HepG2 (cell line): ENCODE data around the gene GALR2. TPM values are rescaled to one million over a fixed set of nuclear protein-coding genes. Genes with fewer than 3 reads are reported as not detected.

ENCODE experiments used
- AGO1 ChIP-seq: fragments of 200-400 bp; formaldehyde crosslinking; IDR thresholded peaks from 2 replicates; pipeline ENCODE4 v1.6.1; 2017; ENCODE audit warnings: mild to moderate bottlenecking, low read depth, low read length, moderate library complexity; ENCODE audit not compliant: poor library complexity, severe bottlenecking
- BRD4 ChIP-seq: sonication (generic); formaldehyde crosslinking; IDR thresholded peaks from 2 replicates; pipeline ENCODE4 v1.4.0; 2020; ENCODE audit warnings: missing genetic modification reagents
- FOXP1 ChIP-seq, 2 experiments: fragments of 450-650 bp in 1 of 2; IDR thresholded peaks; 2 replicates each; pipeline ENCODE4 v1.6.1; 2017 to 2018; ENCODE audit warnings: antibody characterized with exemption in 1 of 2
- HOXA5 ChIP-seq: sonication (generic); formaldehyde crosslinking; IDR thresholded peaks from 2 replicates; pipeline ENCODE4 v1.4.0; 2020; ENCODE audit warnings: missing genetic modification reagents
- JUNB ChIP-seq: sonication (generic); formaldehyde crosslinking; IDR thresholded peaks from 2 replicates; pipeline ENCODE4 v1.8.0; 2022; ENCODE audit warnings: missing genetic modification reagents, mild to moderate bottlenecking, borderline replicate concordance
- NFATC3 ChIP-seq: sonication (generic); formaldehyde crosslinking; IDR thresholded peaks from 2 replicates; pipeline ENCODE4 v1.5.1; 2020; ENCODE audit warnings: mild to moderate bottlenecking, missing genetic modification reagents
- SALL1 ChIP-seq: sonication (generic); formaldehyde crosslinking; IDR thresholded peaks from 2 replicates; pipeline ENCODE4 v1.8.0; 2022; ENCODE audit warnings: mild to moderate bottlenecking, missing genetic modification reagents
- SMARCE1 ChIP-seq: fragments of 450-650 bp; IDR thresholded peaks from 2 replicates; pipeline ENCODE4 v1.6.1; 2017; ENCODE audit warnings: borderline replicate concordance
- ZBTB38 ChIP-seq: sonication (generic); formaldehyde crosslinking; IDR thresholded peaks from 2 replicates; pipeline ENCODE4 v1.5.1; 2020; ENCODE audit warnings: mild to moderate bottlenecking, missing genetic modification reagents
- ZBTB46 ChIP-seq: sonication (generic); formaldehyde crosslinking; IDR thresholded peaks from 2 replicates; pipeline ENCODE4 v1.4.0; 2020; ENCODE audit warnings: mild to moderate bottlenecking, missing genetic modification reagents, borderline replicate concordance
- ZMYM4 ChIP-seq: sonication (generic); formaldehyde crosslinking; IDR thresholded peaks from 2 replicates; pipeline ENCODE4 v1.8.1; 2023; ENCODE audit warnings: mild to moderate bottlenecking, missing genetic modification reagents
- ZNF101 ChIP-seq: sonication (generic); formaldehyde crosslinking; IDR thresholded peaks from 2 replicates; pipeline ENCODE4 v1.4.0; 2020; ENCODE audit warnings: mild to moderate bottlenecking, low read depth, missing genetic modification reagents, borderline replicate concordance
- ZNF230 ChIP-seq: sonication (generic); formaldehyde crosslinking; IDR thresholded peaks from 2 replicates; pipeline ENCODE4 v1.4.0; 2020; ENCODE audit warnings: mild to moderate bottlenecking, missing genetic modification reagents
- ZNF781 ChIP-seq: sonication (generic); formaldehyde crosslinking; IDR thresholded peaks from 2 replicates; pipeline ENCODE4 v1.5.1; 2020; ENCODE audit warnings: borderline replicate concordance, mild to moderate bottlenecking, missing genetic modification reagents; ENCODE audit errors: not compliant biosample characterization
- polyA plus RNA-seq, 8 experiments: library from polyadenylated mRNA; depleted of rRNA in 3 of 8; stranded (reverse) in 7 of 8; unstranded in 1 of 8; fragments of >200 nt; fragmentation: Illumina TruSeq in 4 of 8; extraction: Trizol in 4 of 8; gene quantifications; 2 replicates each; pipeline versions ENCODE4 v1.2.1 to v1.2.3, GENCODE V29; 2011 to 2016; ENCODE audit warnings: low read depth in 4 of 8, missing spikeins in 1 of 8, mixed read lengths in 1 of 8; ENCODE audit not compliant: insufficient read depth in 1 of 8
- total RNA-seq, 5 experiments: library from RNA; depleted of rRNA; stranded (reverse); fragments of >200 nt; fragmentation: Illumina TruSeq; extraction: Trizol; gene quantifications; 2 replicates each; pipeline ENCODE4 v1.2.3, GENCODE V29; 2016; ENCODE audit warnings: low read depth in 1 of 5
- TF ChIP-seq, protein P1 (sequence below): sonication (generic); formaldehyde crosslinking; IDR thresholded peaks from 2 replicates; pipeline ENCODE4 v1.5.0; 2020; ENCODE audit warnings: missing genetic modification reagents
- TF ChIP-seq, protein P2 (sequence below): sonication (generic); formaldehyde crosslinking; conservative IDR thresholded peaks from 2 replicates; pipeline ENCODE4 v1.8.0; 2022; ENCODE audit warnings: mild to moderate bottlenecking, moderate library complexity, missing genetic modification reagents
- TF ChIP-seq, protein P3 (sequence below): sonication (generic); formaldehyde crosslinking; IDR thresholded peaks from 2 replicates; pipeline ENCODE4 v1.4.0; 2020; ENCODE audit warnings: mild to moderate bottlenecking, missing genetic modification reagents

The GALR2 gene
- total and polyA plus RNA-seq, 2 of the 13 experiments (the other 11 are each of a cell fraction or from before 2014, with no cell fraction given): 0.48 to 0.58 TPM

DNA sequence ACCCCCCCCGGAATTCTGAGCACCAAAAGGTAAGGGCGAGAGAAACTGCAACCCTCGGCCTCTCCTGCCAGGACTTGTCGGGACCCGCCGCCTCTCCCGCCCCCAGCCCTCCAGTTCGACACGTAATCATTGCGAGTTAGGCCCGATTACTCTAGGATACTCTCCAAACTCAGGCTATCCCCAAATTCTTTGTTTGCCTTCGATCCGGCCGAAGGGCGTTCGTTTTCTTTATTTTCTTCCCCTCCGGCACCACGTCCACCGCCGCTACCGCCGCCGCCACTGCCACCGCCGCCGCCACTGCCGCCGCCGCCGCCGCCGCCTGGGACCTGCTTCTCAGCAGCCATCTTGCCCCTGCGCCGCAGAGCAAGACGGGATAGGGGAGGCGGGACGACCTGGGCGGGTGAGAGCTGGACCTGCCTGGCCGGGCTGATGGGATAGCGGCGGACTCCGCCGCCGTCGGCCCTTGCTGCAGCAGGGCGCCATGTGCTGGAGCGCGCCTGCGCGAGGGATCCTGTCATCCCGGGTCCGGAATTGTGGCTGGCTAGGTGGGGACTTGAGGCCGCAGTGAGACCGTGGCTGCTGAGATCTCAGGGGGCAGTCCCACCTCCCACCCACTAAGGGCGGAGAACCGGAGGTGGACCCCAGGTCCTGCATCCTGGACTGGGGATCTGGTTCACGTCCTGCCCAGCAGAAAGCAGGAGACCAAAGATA is 2.3 kb upstream of the GALR2 start, which contains the start of gene SRP68 (continued):
- TF ChIP-seq BRD4 (CRISPR knock-in tag) (peak; percentile 91), ZBTB46 (CRISPR knock-in tag) (peak; percentile 76; the same call in 1 of the 2 replicates), NFATC3 (peak; percentile 78; the same call in 1 of the 2 replicates), AGO1 (peak; percentile 82), SALL1 (CRISPR knock-in tag) (peak; percentile 94), JUNB (CRISPR knock-in tag) (no peak), ZNF101 (CRISPR knock-in tag) (0 out of 2 replicates have a peak, but pooled peaks have one; percentile 74), FOXP1 (IDR thresholded peaks at IDR 0.05) (no peak), FOXP1 (CRISPR knock-in tag; IDR thresholded peaks at IDR 0.05) (no peak), ZBTB38 (CRISPR knock-in tag) (peak; percentile 93), HOXA5 (no peak; the same call in 1 of the 2 replicates), ZNF230 (CRISPR knock-in tag) (peak; percentile 93), ZMYM4 (CRISPR knock-in tag) (peak; percentile 82; the same call in 1 of the 2 replicates), ZNF781 (CRISPR knock-in tag) (peak; percentile 75), SMARCE1 (no peak)
- TF ChIP-seq, protein P1, sequence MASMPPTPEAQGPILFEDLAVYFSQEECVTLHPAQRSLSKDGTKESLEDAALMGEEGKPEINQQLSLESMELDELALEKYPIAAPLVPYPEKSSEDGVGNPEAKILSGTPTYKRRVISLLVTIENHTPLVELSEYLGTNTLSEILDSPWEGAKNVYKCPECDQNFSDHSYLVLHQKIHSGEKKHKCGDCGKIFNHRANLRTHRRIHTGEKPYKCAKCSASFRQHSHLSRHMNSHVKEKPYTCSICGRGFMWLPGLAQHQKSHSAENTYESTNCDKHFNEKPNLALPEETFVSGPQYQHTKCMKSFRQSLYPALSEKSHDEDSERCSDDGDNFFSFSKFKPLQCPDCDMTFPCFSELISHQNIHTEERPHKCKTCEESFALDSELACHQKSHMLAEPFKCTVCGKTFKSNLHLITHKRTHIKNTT (CRISPR knock-in tag): no peak
- TF ChIP-seq, protein P2, sequence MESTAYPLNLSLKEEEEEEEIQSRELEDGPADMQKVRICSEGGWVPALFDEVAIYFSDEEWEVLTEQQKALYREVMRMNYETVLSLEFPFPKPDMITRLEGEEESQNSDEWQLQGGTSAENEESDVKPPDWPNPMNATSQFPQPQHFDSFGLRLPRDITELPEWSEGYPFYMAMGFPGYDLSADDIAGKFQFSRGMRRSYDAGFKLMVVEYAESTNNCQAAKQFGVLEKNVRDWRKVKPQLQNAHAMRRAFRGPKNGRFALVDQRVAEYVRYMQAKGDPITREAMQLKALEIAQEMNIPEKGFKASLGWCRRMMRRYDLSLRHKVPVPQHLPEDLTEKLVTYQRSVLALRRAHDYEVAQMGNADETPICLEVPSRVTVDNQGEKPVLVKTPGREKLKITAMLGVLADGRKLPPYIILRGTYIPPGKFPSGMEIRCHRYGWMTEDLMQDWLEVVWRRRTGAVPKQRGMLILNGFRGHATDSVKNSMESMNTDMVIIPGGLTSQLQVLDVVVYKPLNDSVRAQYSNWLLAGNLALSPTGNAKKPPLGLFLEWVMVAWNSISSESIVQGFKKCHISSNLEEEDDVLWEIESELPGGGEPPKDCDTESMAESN (CRISPR knock-in tag): peak; percentile 99
- TF ChIP-seq, protein P3, sequence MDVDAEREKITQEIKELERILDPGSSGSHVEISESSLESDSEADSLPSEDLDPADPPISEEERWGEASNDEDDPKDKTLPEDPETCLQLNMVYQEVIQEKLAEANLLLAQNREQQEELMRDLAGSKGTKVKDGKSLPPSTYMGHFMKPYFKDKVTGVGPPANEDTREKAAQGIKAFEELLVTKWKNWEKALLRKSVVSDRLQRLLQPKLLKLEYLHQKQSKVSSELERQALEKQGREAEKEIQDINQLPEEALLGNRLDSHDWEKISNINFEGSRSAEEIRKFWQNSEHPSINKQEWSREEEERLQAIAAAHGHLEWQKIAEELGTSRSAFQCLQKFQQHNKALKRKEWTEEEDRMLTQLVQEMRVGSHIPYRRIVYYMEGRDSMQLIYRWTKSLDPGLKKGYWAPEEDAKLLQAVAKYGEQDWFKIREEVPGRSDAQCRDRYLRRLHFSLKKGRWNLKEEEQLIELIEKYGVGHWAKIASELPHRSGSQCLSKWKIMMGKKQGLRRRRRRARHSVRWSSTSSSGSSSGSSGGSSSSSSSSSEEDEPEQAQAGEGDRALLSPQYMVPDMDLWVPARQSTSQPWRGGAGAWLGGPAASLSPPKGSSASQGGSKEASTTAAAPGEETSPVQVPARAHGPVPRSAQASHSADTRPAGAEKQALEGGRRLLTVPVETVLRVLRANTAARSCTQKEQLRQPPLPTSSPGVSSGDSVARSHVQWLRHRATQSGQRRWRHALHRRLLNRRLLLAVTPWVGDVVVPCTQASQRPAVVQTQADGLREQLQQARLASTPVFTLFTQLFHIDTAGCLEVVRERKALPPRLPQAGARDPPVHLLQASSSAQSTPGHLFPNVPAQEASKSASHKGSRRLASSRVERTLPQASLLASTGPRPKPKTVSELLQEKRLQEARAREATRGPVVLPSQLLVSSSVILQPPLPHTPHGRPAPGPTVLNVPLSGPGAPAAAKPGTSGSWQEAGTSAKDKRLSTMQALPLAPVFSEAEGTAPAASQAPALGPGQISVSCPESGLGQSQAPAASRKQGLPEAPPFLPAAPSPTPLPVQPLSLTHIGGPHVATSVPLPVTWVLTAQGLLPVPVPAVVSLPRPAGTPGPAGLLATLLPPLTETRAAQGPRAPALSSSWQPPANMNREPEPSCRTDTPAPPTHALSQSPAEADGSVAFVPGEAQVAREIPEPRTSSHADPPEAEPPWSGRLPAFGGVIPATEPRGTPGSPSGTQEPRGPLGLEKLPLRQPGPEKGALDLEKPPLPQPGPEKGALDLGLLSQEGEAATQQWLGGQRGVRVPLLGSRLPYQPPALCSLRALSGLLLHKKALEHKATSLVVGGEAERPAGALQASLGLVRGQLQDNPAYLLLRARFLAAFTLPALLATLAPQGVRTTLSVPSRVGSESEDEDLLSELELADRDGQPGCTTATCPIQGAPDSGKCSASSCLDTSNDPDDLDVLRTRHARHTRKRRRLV (CRISPR knock-in tag): no peak
